Naive thymus-derived CD8-positive, alpha-beta T cell (primary cell): ENCODE measurements around the gene CAGE1. TPM values are rescaled to one million over a fixed set of nuclear protein-coding genes. Genes with fewer than 3 reads are reported as not detected.

ENCODE experiments used
- ATAC-seq, 2 donors: fragments of 150-1000 bp; cut with Tn5 transposase in 1 of 2; sonication (Bioruptor Pico), chemical (Tn5 transposase) in 1 of 2; 1 replicate in 1 of 2; 2 replicates in 1 of 2; pipeline ENCODE4 v1.10.0; 2021; ENCODE audit warnings: mild to moderate bottlenecking in 2 of 2, moderate library complexity in 2 of 2
- POLR2A ChIA-PET: fragments of 350-600 bp; sonication (Branson Sonifier 250); formaldehyde crosslinking; loops from one replicate; lab custom pipeline; 2021; ENCODE audit warnings: antibody characterized with exemption; lab: Charles Lee
- DNase-seq, 10 donors: peaks; one replicate each; pipeline versions ENCODE4 v3.0.0 to v3.0.0-alpha.2; 2020 to 2022
- H3K27ac Mint-ChIP-seq, 10 donors: one replicate each; pipeline ENCODE4 v1.8.0; 2020 to 2022; ENCODE audit warnings: mild to moderate bottlenecking in 10 of 10, mixed read lengths in 10 of 10, moderate library complexity in 4 of 10, inconsistent platforms in 1 of 10
- H3K27me3 Mint-ChIP-seq, 5 donors: one replicate each; pipeline ENCODE4 v1.8.0; 2021 to 2022; ENCODE audit warnings: mixed read lengths in 5 of 5
- H3K36me3 Mint-ChIP-seq, 3 donors: one replicate each; pipeline ENCODE4 v1.8.0; 2020 to 2022; ENCODE audit warnings: mixed read lengths in 3 of 3, mild to moderate bottlenecking in 2 of 3, inconsistent platforms in 1 of 3
- H3K4me1 Mint-ChIP-seq, 4 donors: one replicate each; pipeline ENCODE4 v1.8.0; 2021 to 2022; ENCODE audit warnings: mixed read lengths in 4 of 4
- H3K4me3 Mint-ChIP-seq, 10 donors: one replicate each; pipeline ENCODE4 v1.8.0; 2020 to 2022; ENCODE audit warnings: mild to moderate bottlenecking in 10 of 10, mixed read lengths in 10 of 10, moderate library complexity in 6 of 10, inconsistent platforms in 1 of 10
- H3K9me3 Mint-ChIP-seq, 9 donors: one replicate each; pipeline ENCODE4 v1.8.0; 2020 to 2022; ENCODE audit warnings: mixed read lengths in 9 of 9, mild to moderate bottlenecking in 3 of 9, inconsistent platforms in 1 of 9, moderate library complexity in 1 of 9
- polyA plus RNA-seq, 3 donors: library from polyadenylated mRNA; unstranded; fragments of 300-500 nt; fragmentation: Illumina TruSeq; gene quantifications; one replicate each; pipeline ENCODE4 v1.2.3, GENCODE V29; 2021
- total RNA-seq, 8 experiments: library from RNA in 2 of 8; stranded (reverse) in 2 of 8; gene quantifications; one replicate each; pipeline ENCODE4 v1.2.3 and lab custom pipeline; 2021 to 2026

CAGE1 gene
- total and polyA plus RNA-seq, 5 experiments from 2014 or later: 0.16 to 0.63 TPM; not detected in 3

DNA sequence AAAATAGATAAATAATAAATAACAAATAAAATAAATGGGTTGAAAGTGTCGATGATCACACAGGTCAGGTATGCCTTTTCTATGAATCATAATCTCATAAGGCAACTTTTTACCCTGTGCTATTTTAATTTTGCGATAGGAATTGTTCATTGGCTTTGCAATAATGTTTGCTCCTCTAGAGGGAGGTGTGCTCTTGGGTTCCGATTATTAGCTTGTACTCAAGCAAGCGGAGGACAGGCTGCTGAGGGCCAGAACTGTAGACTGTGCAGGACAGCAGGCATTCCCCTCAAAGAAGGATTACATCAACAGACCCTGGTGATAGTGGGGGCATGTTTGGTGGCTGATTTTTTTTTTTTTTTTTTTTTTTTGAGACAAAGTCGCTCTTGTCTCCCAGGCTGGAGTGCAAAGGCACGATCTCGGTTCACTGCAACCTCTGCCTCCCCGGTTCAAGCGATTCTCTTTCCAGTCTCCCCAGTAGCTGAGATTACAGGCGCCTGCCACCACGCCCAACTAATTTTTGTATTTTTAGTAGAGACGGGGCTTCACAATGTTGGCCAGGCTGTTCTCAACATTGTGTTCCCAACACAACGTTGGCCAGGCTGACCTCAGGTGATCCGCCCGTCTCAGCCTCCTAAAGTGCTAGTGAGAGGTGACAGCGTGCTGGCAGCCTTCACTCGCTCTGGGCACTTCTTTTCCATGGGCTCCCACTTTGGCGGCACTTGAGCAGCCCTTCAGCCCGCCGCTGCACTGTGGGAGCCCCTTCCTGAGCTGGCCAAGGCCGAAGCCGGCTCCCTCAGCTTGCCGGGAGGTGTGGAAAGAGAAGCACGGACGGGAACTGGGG, 35.6 kb upstream of the CAGE1 start:
- DNase-seq (no peak), ATAC-seq (no peak)
- POLR2A ChIA-PET: no interaction called here
- H3K27me3 Mint-ChIP-seq: no peaks in the 10 kb centered on the region
- H3K4me1 Mint-ChIP-seq: peaks cover 0 to 2% (median 0%) of the 10 kb centered on the region in 4 donors
- H3K9me3 Mint-ChIP-seq: no peaks in the 10 kb centered on the region
- peak overlapping the region in 1 of 10 donors; percentile 15 for H3K27ac Mint-ChIP-seq
- no peak overlapping the region for H3K4me3 Mint-ChIP-seq
- peaks cover 0 to 6% (median 0%) of the 10 kb centered on the region in 3 donors for H3K36me3 Mint-ChIP-seq

DNA sequence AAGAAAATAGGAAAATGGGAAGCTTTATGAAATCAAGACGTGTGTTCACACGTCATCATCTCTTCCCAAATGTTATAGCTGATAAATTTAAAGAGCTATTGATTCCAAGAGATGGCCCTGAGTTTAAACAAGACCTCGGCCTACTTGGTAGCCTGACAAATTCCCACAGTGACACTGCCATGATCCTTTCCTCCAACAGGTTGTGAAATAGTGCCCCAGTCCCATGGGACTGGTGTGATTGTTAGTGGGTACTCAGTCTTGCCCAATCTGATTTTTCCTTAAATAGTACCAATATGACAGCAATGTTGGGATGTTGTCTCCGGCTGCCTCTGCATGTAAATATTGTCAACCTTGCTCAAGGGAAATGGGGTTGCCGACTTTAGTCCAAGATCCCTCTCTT, 34.5 kb upstream of the CAGE1 start:
- no peaks in the 10 kb centered on the region for H3K27me3 Mint-ChIP-seq
- ATAC-seq (no peak), DNase-seq (no peak)
- H3K27ac Mint-ChIP-seq: peak overlapping the region in 1 of 10 donors; percentile 28
- H3K36me3 Mint-ChIP-seq: peaks cover 0 to 13% (median under 1%) of the 10 kb centered on the region in 3 donors
- H3K4me3 Mint-ChIP-seq: no peak overlapping the region
- H3K4me1 Mint-ChIP-seq: peaks cover 0 to 2% (median 0%) of the 10 kb centered on the region in 4 donors
- POLR2A ChIA-PET: no interaction called here
- no peaks in the 10 kb centered on the region for H3K9me3 Mint-ChIP-seq

DNA sequence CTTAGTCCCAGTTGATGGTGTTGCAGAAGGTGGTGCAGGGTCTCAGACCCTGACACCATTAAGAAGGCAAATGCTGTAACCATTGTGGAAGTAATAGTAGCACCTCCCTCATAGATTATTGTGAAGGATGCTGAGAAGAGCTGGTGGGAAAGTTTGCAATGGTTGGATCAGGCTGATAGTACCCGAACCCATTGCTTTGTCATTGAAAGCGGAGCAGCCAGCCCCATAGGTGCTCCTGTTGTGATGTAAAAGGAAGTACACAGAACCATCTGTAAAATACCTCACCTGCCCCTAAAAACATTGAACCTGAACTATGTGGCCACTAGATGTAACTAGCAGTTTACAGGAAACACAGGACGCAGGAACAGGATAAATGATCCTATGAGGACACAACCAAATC, 31.5 kb upstream of the CAGE1 start:
- no peak overlapping the region for H3K4me3 Mint-ChIP-seq
- peaks cover 7 to 38% (median 7%) of the 10 kb centered on the region in 3 donors for H3K36me3 Mint-ChIP-seq
- DNase-seq (no peak), ATAC-seq (no peak)
- POLR2A ChIA-PET: no interaction called here
- H3K4me1 Mint-ChIP-seq: peaks cover 0 to 5% (median 0%) of the 10 kb centered on the region in 4 donors
- no peaks in the 10 kb centered on the region for H3K27me3 Mint-ChIP-seq
- H3K9me3 Mint-ChIP-seq: no peaks in the 10 kb centered on the region
- H3K27ac Mint-ChIP-seq: no peak overlapping the region

DNA sequence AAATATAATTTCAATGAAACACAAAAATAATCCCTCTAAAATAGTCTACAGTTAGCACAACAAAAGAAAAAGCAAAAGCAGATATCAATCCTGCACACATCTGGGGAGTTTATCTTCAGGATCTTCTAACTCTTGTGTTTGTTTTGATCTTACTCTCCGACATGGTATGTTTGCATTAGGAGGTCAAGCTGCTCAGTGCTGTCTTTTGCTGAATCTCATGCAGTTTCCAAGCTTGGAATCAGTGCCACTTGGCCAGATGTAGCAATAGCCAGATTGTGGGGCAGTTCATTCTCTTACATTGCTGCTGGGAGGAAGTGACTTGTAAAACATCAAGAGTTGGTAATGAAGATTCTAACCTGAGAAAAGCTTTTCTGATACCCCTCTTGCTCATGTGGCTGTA, 29.5 kb upstream of the CAGE1 start:
- no peaks in the 10 kb centered on the region for H3K9me3 Mint-ChIP-seq
- peaks cover 7 to 57% (median 20%) of the 10 kb centered on the region in 3 donors for H3K36me3 Mint-ChIP-seq
- peaks cover 0 to 7% (median 0%) of the 10 kb centered on the region in 4 donors for H3K4me1 Mint-ChIP-seq
- POLR2A ChIA-PET: no interaction called here
- no peak overlapping the region for H3K4me3 Mint-ChIP-seq
- DNase-seq (no peak), ATAC-seq (no peak)
- no peaks in the 10 kb centered on the region for H3K27me3 Mint-ChIP-seq
- peak overlapping the region in 4 of 10 donors; percentile 17 to 62 (median 30) for H3K27ac Mint-ChIP-seq

DNA sequence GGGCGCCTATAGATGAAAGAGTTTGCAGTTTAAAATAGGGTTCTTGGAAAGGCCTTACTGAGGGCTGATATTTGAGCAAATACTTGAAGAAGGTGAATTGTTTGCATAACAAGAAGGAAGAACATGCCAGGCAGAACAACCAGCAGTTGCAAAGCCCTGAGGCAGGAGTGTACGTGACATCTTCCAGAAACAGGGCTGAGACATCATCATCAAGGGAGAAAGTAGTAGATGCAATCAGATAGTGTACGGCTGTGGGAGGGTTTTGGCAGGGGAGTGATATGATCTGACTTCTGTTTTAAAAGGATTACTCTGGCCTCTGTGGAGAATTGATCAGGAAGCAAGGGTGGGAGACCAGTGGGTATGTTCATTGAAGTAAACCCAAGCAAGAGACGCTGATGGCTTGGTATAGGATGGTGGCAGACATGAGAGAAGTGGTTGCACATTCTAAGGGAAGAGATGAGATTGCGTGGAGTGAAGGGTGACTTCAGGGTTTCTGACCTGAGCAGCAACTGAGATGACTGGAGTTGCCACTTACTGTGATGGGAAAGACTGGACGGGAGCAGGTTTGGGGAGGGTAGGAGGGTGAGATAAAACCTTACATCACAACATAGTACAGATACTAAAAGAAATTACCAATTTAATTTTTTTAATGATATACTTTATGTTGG, 28.8 kb upstream of the CAGE1 start:
- H3K4me3 Mint-ChIP-seq: no peak overlapping the region
- H3K9me3 Mint-ChIP-seq: no peaks in the 10 kb centered on the region
- DNase-seq (no peak), ATAC-seq (no peak)
- H3K36me3 Mint-ChIP-seq: peaks cover 7 to 64% (median 27%) of the 10 kb centered on the region in 3 donors
- peak overlapping the region in 4 of 10 donors; percentile 3 to 82 (median 38) for H3K27ac Mint-ChIP-seq
- H3K27me3 Mint-ChIP-seq: no peaks in the 10 kb centered on the region
- peaks cover 0 to 7% (median 0%) of the 10 kb centered on the region in 4 donors for H3K4me1 Mint-ChIP-seq
- POLR2A ChIA-PET: no interaction called here

DNA sequence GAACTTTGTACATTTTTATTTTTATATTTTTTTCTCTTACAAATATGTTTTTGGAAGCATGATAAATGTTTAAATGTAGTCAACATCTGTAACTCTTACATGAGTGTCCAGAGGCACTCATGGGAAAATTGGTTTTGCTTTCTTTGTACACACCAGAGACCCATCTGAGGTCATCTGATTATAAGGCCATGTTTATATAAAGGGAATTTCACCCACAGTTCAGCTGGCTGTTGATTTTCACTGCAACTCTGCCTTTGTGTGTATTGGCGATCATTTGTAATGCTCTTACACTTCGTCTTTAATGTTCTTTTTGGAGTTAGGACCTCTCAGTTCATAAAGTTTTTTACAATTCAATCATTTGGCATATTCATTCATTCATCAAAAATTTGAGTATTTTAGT, 28.1 kb upstream of the CAGE1 start:
- Mint-ChIP-seq H3K36me3 (peaks cover 7 to 66% (median 30%) of the 10 kb centered on the region in 3 donors), H3K4me1 (peaks cover 0 to 5% (median 0%) of the 10 kb centered on the region in 4 donors), H3K27ac (no peak overlapping the region), H3K27me3 (no peaks in the 10 kb centered on the region), H3K9me3 (no peaks in the 10 kb centered on the region), H3K4me3 (no peak overlapping the region)
- DNase-seq (no peak), ATAC-seq (no peak)
- POLR2A ChIA-PET: no interaction called here

DNA sequence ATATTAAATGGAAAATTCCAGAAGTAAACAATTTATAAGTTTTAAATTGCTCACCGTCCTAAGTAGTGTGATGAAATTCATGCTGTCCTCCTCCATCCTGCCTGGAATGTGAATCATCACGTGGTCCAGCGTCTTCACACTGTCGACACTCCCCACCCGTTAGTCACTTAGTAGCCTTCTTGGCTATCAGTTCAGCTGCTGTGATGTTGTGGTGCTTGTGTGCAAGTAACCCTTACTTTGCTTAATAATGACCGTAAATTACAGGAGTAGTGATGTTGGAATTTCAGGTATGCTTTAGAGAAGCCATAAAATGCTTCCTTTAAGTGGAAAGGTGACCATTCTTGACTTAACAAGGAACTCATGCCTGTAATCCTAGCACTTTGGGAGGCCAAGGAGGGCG, 25.3 kb upstream of the CAGE1 start:
- H3K27me3 Mint-ChIP-seq: no peaks in the 10 kb centered on the region
- ATAC-seq (no peak), DNase-seq (no peak)
- no peak overlapping the region for H3K27ac Mint-ChIP-seq
- H3K4me1 Mint-ChIP-seq: peaks cover 0 to 9% (median 0%) of the 10 kb centered on the region in 4 donors
- no peak overlapping the region for H3K4me3 Mint-ChIP-seq
- H3K9me3 Mint-ChIP-seq: no peaks in the 10 kb centered on the region
- peaks cover 7 to 92% (median 45%) of the 10 kb centered on the region in 3 donors for H3K36me3 Mint-ChIP-seq
- POLR2A ChIA-PET: no interaction called here

DNA sequence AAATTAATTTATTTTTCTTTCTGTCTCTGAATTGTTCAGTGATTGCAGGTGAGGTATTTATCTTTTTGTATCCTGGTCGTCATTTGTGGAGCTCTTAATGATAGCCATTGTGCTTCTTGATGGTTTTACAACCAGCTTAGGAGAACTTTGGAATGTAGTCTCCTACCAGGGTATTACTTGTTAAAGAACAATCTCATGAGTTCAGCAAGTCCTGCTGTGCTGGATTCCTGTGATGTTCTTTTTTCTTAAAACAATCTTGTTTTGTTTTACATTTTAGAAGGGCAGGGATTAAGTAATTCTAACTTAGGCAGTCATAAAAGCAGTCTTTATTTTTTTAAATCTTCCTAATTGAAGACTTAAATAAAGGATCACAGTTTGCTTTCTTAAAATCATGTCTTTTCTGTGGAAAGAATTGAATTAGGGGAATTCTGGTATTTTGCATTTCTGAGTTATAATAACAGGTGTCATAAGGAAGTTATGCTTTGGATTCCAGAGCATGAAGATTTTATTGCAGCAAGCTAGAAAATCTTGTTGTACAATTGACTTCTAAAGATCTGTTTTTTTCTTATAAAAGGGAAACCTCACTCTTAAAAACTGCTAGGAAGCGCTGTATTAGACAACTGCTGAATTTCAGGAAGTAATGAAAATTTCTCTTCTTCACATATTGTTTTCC, 23.7 kb upstream of the CAGE1 start:
- Mint-ChIP-seq H3K27ac (no peak overlapping the region), H3K4me1 (peaks cover 0 to 8% (median 0%) of the 10 kb centered on the region in 4 donors), H3K4me3 (no peak overlapping the region), H3K9me3 (no peaks in the 10 kb centered on the region), H3K27me3 (no peaks in the 10 kb centered on the region), H3K36me3 (peaks cover 5 to 94% (median 44%) of the 10 kb centered on the region in 3 donors)
- ATAC-seq (no peak), DNase-seq (no peak)
- POLR2A ChIA-PET: no interaction called here

DNA sequence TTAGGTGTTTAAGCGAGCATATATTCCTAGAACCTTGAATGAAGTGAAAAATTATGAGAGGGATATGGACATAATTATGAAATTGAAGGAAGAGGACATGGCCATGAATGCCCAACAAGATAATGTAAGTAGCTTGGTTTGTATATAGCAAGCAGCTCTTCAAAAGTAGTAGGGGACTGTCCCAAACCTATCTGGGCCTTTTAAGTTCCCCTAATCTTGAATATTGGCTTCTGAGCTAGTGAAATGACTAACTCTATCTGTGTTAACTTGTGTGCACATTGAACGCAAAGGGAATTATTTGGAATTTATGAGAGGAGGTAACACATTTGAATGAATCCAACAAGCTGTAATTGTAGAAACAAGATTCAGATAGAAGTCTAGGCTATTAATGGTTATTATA, 21.8 kb upstream of the CAGE1 start:
- ATAC-seq (no peak), DNase-seq (no peak)
- POLR2A ChIA-PET: no interaction called here
- H3K4me3 Mint-ChIP-seq: no peak overlapping the region
- H3K27me3 Mint-ChIP-seq: no peaks in the 10 kb centered on the region
- H3K4me1 Mint-ChIP-seq: peaks cover 0 to 8% (median 0%) of the 10 kb centered on the region in 4 donors
- H3K9me3 Mint-ChIP-seq: no peaks in the 10 kb centered on the region
- peaks cover 0 to 97% (median 48%) of the 10 kb centered on the region in 3 donors for H3K36me3 Mint-ChIP-seq
- H3K27ac Mint-ChIP-seq: peak overlapping the region in 1 of 10 donors; percentile 48

DNA sequence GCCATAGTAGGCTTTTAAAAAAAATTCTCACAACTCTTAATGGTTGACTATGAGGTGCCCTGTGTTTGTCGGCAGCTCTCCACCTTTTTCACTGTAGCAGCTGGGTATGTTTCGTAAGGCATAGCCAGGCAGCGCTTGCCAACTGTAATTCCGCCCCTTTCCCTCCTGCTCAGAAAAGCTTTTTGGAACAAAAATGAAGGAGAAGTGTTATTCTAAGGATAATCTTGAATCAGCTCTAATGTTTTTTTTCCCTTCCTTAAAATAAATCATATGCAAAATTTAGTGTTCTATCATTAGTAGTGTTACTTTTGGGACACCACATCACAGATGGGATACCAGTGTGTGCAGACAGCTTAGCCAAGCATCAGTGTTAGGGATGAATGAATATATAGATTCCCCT, 21.3 kb upstream of the CAGE1 start:
- Mint-ChIP-seq H3K27me3 (no peaks in the 10 kb centered on the region), H3K27ac (peak overlapping the region in 1 of 10 donors; percentile 48), H3K9me3 (no peaks in the 10 kb centered on the region), H3K4me3 (no peak overlapping the region), H3K4me1 (peaks cover 0 to 8% (median 0%) of the 10 kb centered on the region in 4 donors), H3K36me3 (peaks cover 0 to 97% (median 49%) of the 10 kb centered on the region in 3 donors)
- DNase-seq: no peak
- ATAC-seq: no peak
- POLR2A ChIA-PET: no interaction called here

DNA sequence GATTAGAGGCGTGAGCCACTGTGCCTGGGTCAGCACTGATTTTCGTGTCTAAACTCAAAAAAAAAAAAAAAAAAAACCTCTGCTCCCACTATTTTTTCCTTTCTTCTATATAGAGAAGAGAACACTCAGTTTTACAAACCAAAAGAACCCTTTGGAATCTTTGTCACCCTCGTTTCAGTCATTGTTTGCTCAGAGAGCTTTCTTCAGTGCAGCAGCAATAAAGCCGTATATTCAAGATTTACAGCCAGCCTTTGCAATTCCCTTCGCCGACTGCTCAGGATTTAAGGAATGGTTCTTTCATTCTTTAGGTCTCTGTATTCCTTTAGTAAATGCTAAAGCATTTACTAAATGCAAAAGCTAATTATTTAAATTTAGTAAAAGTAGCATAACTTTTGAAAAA, 20.2 kb upstream of the CAGE1 start:
- no peak overlapping the region for H3K4me3 Mint-ChIP-seq
- DNase-seq (no peak), ATAC-seq (no peak)
- no peaks in the 10 kb centered on the region for H3K9me3 Mint-ChIP-seq
- POLR2A ChIA-PET: interaction anchor here (0.7 kb wide), 1 partner anchor 9 kb away, joined by 3 read pairs; no protein-coding TSS in a partner anchor
- peaks cover 0 to 6% (median 0%) of the 10 kb centered on the region in 4 donors for H3K4me1 Mint-ChIP-seq
- H3K36me3 Mint-ChIP-seq: peaks cover 0 to 97% (median 50%) of the 10 kb centered on the region in 3 donors
- H3K27ac Mint-ChIP-seq: peak overlapping the region in 1 of 10 donors; percentile 34
- no peaks in the 10 kb centered on the region for H3K27me3 Mint-ChIP-seq

DNA sequence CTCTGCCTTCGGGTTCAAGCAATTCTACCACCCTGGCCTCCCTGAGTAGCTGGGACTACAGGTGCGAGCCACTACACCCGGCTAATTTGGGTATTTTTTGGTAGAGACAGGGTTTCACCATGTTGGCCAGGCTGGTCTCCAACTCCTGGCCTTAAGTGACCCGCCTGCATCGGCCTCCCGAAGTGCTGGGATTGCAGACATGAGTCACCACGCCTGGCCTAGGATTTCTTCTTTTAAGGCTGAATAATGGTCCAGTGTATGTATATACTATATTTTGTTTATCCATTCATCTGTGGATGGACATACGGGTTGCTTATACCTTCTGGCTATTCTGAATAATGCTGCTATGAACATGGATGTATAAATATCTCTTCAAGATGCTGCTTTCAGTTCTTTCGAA, 17.2 kb upstream of the CAGE1 start:
- no peak overlapping the region for H3K4me3 Mint-ChIP-seq
- DNase-seq (no peak), ATAC-seq (no peak)
- H3K27ac Mint-ChIP-seq: no peak overlapping the region
- H3K27me3 Mint-ChIP-seq: no peaks in the 10 kb centered on the region
- H3K36me3 Mint-ChIP-seq: peaks cover 0 to 97% (median 49%) of the 10 kb centered on the region in 3 donors
- POLR2A ChIA-PET: no interaction called here
- H3K4me1 Mint-ChIP-seq: peaks cover 0 to 6% (median 0%) of the 10 kb centered on the region in 4 donors
- H3K9me3 Mint-ChIP-seq: no peaks in the 10 kb centered on the region
